H9 (cell line): Measurements from ENCODE around the gene LLCFC1. TPM values are rescaled to one million over a fixed set of nuclear protein-coding genes. Genes with fewer than 3 reads are reported as not detected.
A peak's percentile ranks its signal among the peaks of the same experiment; 100 is the strongest.

Source experiments
- DNase-seq: peaks from one replicate; pipeline ENCODE4 v3.0.0-alpha.2; 2017
- H2AFZ ChIP-seq: one replicate; pipeline ENCODE4 v1.6.1; 2013; ENCODE audit warnings: mild to moderate bottlenecking, low read length, control low read depth, moderate library complexity
- H2AK5ac ChIP-seq: 2 replicates; pipeline ENCODE4 v1.6.1; 2013; ENCODE audit warnings: low read length, control low read depth, mixed read lengths; ENCODE audit not compliant: insufficient read length
- H2BK120ac ChIP-seq: one replicate; pipeline ENCODE4 v1.6.1; 2013; ENCODE audit warnings: low read depth, mild to moderate bottlenecking, low read length, control low read depth, inconsistent platforms; ENCODE audit not compliant: poor library complexity, severe bottlenecking
- H2BK12ac ChIP-seq: 2 replicates; pipeline ENCODE4 v1.6.1; 2013; ENCODE audit warnings: low read length, control low read depth, mixed read lengths, low read depth; ENCODE audit not compliant: insufficient read length
- H2BK15ac ChIP-seq: 2 replicates; pipeline ENCODE4 v1.6.1; 2013; ENCODE audit warnings: low read depth, low read length, control low read depth
- H2BK20ac ChIP-seq: one replicate; pipeline ENCODE4 v1.6.1; 2013; ENCODE audit warnings: low read depth, mild to moderate bottlenecking, low read length, control low read depth, inconsistent platforms; ENCODE audit not compliant: poor library complexity, severe bottlenecking
- H2BK5ac ChIP-seq: 2 replicates; pipeline ENCODE4 v1.6.1; 2013; ENCODE audit warnings: low read length, control low read depth, mixed read lengths; ENCODE audit not compliant: insufficient read length
- H3K14ac ChIP-seq: 2 replicates; pipeline ENCODE4 v1.6.1; 2013; ENCODE audit warnings: low read length, control low read depth; ENCODE audit not compliant: insufficient read depth
- H3K18ac ChIP-seq: 2 replicates; pipeline ENCODE4 v1.6.1; 2013; ENCODE audit warnings: low read depth, mild to moderate bottlenecking, mixed read lengths, low read length, control low read depth; ENCODE audit not compliant: insufficient read length
- H3K23ac ChIP-seq: 2 replicates; pipeline ENCODE4 v1.6.1; 2013; ENCODE audit warnings: low read length, control low read depth, mixed read lengths, low read depth; ENCODE audit not compliant: insufficient read length
- H3K23me2 ChIP-seq: 2 replicates; pipeline ENCODE4 v1.6.1; 2013; ENCODE audit warnings: low read depth, mild to moderate bottlenecking, mixed read lengths, low read length, control low read depth; ENCODE audit not compliant: insufficient read length, poor library complexity, severe bottlenecking
- H3K27ac ChIP-seq: 2 replicates; pipeline ENCODE4 v1.5.1; 2013; ENCODE audit warnings: low read length, control low read depth, mixed read lengths, low read depth; ENCODE audit not compliant: insufficient read length
- H3K27me3 ChIP-seq: 2 replicates; pipeline ENCODE4 v1.6.1; 2013; ENCODE audit warnings: low read length, control low read depth, inconsistent platforms; ENCODE audit not compliant: insufficient read depth
- H3K4ac ChIP-seq: 2 replicates; pipeline ENCODE4 v1.6.1; 2013; ENCODE audit warnings: low read depth, mild to moderate bottlenecking, control low read depth, inconsistent platforms, low read length, moderate library complexity
- H3K4me1 ChIP-seq: 2 replicates; pipeline ENCODE4 v1.6.1; 2013; ENCODE audit warnings: low read length, control low read depth, inconsistent platforms; ENCODE audit not compliant: insufficient read depth
- H3K4me2 ChIP-seq: 2 replicates; pipeline ENCODE4 v1.6.1; 2013; ENCODE audit warnings: low read length, control low read depth, mixed read lengths; ENCODE audit not compliant: insufficient read length, insufficient read depth
- H3K56ac ChIP-seq: 2 replicates; pipeline ENCODE4 v1.6.1; 2013; ENCODE audit warnings: low read depth, mild to moderate bottlenecking, mixed read lengths, low read length, control low read depth; ENCODE audit not compliant: insufficient read length
- H3K79me1 ChIP-seq: 2 replicates; pipeline ENCODE4 v1.6.1; 2013; ENCODE audit warnings: low read depth, mild to moderate bottlenecking, moderate library complexity, low read length, control low read depth, inconsistent platforms; ENCODE audit not compliant: insufficient read depth, poor library complexity, severe bottlenecking
- H3K79me2 ChIP-seq: 2 replicates; pipeline ENCODE4 v1.6.1; 2013; ENCODE audit warnings: low read length, control low read depth, inconsistent platforms; ENCODE audit not compliant: insufficient read depth
- H3K9ac ChIP-seq: 2 replicates; pipeline ENCODE4 v1.6.1; 2013; ENCODE audit warnings: low read length, control low read depth, mixed read lengths; ENCODE audit not compliant: insufficient read length; ENCODE audit errors: extremely low read depth
- H3K9me3 ChIP-seq: one replicate; pipeline ENCODE4 v1.6.1; 2013; ENCODE audit warnings: low read depth, low read length, inconsistent platforms; ENCODE audit not compliant: control insufficient read depth
- H3T11ph ChIP-seq: one replicate; pipeline ENCODE4 v1.6.1; 2013; ENCODE audit warnings: mild to moderate bottlenecking, low read length, control low read depth, inconsistent platforms
- H4K20me1 ChIP-seq: one replicate; pipeline ENCODE4 v1.6.1; 2013; ENCODE audit not compliant: control insufficient read depth, insufficient read length, insufficient read depth
- H4K5ac ChIP-seq: 2 replicates; pipeline ENCODE4 v1.6.1; 2013; ENCODE audit warnings: low read depth, mild to moderate bottlenecking, mixed read lengths, low read length, control low read depth; ENCODE audit not compliant: insufficient read length
- H4K8ac ChIP-seq: replicated peaks from 2 replicates; pipeline ENCODE4 v1.6.1; 2013; ENCODE audit warnings: low read length, control low read depth, mixed read lengths, low read depth; ENCODE audit not compliant: insufficient read length
- H4K91ac ChIP-seq: 2 replicates; pipeline ENCODE4 v1.6.1; 2013; ENCODE audit warnings: low read depth, mild to moderate bottlenecking, moderate library complexity, mixed read lengths, low read length, control low read depth; ENCODE audit not compliant: insufficient read length
- H3K27ac Mint-ChIP-seq, 3 experiments: 2 replicates in 2 of 3; 3 replicates in 1 of 3; pipeline ENCODE4 v1.8.0; 2020 to 2021; ENCODE audit warnings: mixed read lengths in 3 of 3, mild to moderate bottlenecking in 1 of 3, moderate library complexity in 1 of 3
- H3K27me3 Mint-ChIP-seq: 2 replicates; pipeline ENCODE4 v1.8.0; 2021; ENCODE audit warnings: low read depth, mild to moderate bottlenecking, moderate library complexity, mixed read lengths
- H3K36me3 Mint-ChIP-seq, 3 experiments: 2 replicates in 2 of 3; 3 replicates in 1 of 3; pipeline ENCODE4 v1.8.0; 2020 to 2021; ENCODE audit warnings: low read depth in 3 of 3, mixed read lengths in 3 of 3; ENCODE audit not compliant: insufficient read depth in 1 of 3
- H3K4me1 Mint-ChIP-seq, 2 experiments: 2 replicates each; pipeline ENCODE4 v1.8.0; 2020; ENCODE audit warnings: mixed read lengths in 2 of 2
- H3K4me3 Mint-ChIP-seq, 2 experiments: 2 replicates in 1 of 2; 3 replicates in 1 of 2; pipeline ENCODE4 v1.8.0; 2020 to 2021; ENCODE audit warnings: mild to moderate bottlenecking in 2 of 2, mixed read lengths in 2 of 2, moderate library complexity in 1 of 2
- H3K9me3 Mint-ChIP-seq, 2 experiments: 2 replicates in 1 of 2; 3 replicates in 1 of 2; pipeline ENCODE4 v1.8.0; 2020; ENCODE audit warnings: mild to moderate bottlenecking in 2 of 2, mixed read lengths in 2 of 2, moderate library complexity in 1 of 2
- CTCF ChIP-seq: fragments of 200-600 bp; sonication (generic); conservative IDR thresholded peaks from 3 replicates; pipeline ENCODE4 v1.8.0; 2021; ENCODE audit warnings: antibody characterized with exemption, mild to moderate bottlenecking
- WGBS: extraction: QIAGEN DNeasy Blood & Tissue Kit; methylation state at CpG from one replicate; pipeline ENCODE4 v1.1.7; 2013; ENCODE audit warnings: missing lambda C conversion rate, low lambda C conversion rate, mixed read lengths; ENCODE audit not compliant: insufficient read length; ENCODE audit errors: extremely low coverage; 5-methylcytosine and 5-hydroxymethylcytosine counted together
- total RNA-seq: library from RNA; stranded (reverse); gene quantifications from 2 replicates; pipeline ENCODE4 v1.2.1, GENCODE V29; 2021

The LLCFC1 gene
- total RNA-seq, 1 experiment from 2014 or later: not detected

GRCh38 chr7:142894985-142895593, 44.2 kb upstream of the LLCFC1 start:
- H3K27ac Mint-ChIP-seq: peak overlapping the region in 1 of 3 experiments; percentile 28; a peak in 1 of 7 replicates
- Histone ChIP-seq H3K4me1 (no peaks in the 10 kb centered on the region; the same call in 1 of the 2 replicates), H2AFZ (no peak overlapping the region), H2BK5ac (no peak overlapping the region), H4K8ac (no peak overlapping the region), H4K91ac (no peak overlapping the region), H2BK12ac (no peak overlapping the region), H3K4ac (no peak overlapping the region), H3K14ac (no peak overlapping the region), H3K79me2 (no peaks in the 10 kb centered on the region), H3K56ac (no peak overlapping the region), H3K18ac (no peak overlapping the region), H3K27me3 (no peaks in the 10 kb centered on the region), H3K79me1 (no peaks in the 10 kb centered on the region), H3K9ac (no peak overlapping the region), H3K27ac (no peak overlapping the region), H3T11ph (no peak overlapping the region), H3K4me2 (no peak overlapping the region), H2BK15ac (no peak overlapping the region), H2BK20ac (no peak overlapping the region), H3K23me2 (no peaks in the 10 kb centered on the region), H3K9me3 (no peaks in the 10 kb centered on the region), H4K5ac (no peak overlapping the region), H4K20me1 (no peaks in the 10 kb centered on the region), H3K23ac (no peak overlapping the region), H2AK5ac (no peak overlapping the region), H2BK120ac (no peak overlapping the region)
- WGBS: no CpG with 5 or more reads among the region's 6 CpGs
- no peak for TF ChIP-seq CTCF
- no peaks in the 10 kb centered on the region for H3K36me3 Mint-ChIP-seq
- no peak overlapping the region for H3K4me3 Mint-ChIP-seq
- H3K4me1 Mint-ChIP-seq: peaks cover 9 to 14% of the 10 kb centered on the region in 2 experiments
- peaks cover 11% of the 10 kb centered on the region for H3K27me3 Mint-ChIP-seq
- peaks cover 3 to 8% of the 10 kb centered on the region in 2 experiments; a peak in 3 of 5 replicates for H3K9me3 Mint-ChIP-seq
- DNase-seq: peak; percentile 16
